NCI-H446 (cell line): Measurements from ENCODE around the gene FAM78A.

Source experiments
- DNase-seq, 2 experiments: peaks; one replicate each; lab custom pipeline; 2025; lab: John Stamatoyannopoulos, UW

FAM78A gene

GRCh38 chr9:131276094-131276888 is at the start of gene FAM78A:
TSS of gene FAM78A (minus strand) at chr9:131276510. CDS start at chr9:131276179, 331 bp downstream.
- DNase-seq: no peak

- DNase-seq: no peak
Measured at GRCh38 chr9:131324736-131325679, 48.7 kb upstream of the FAM78A start.

GRCh38 chr9:131323629-131324028 is 47.3 kb upstream of the FAM78A start:
- DNase-seq: no peak

GRCh38 chr9:131320031-131320685 is 43.8 kb upstream of the FAM78A start:
- DNase-seq: no peak

- no peak for DNase-seq
Measured at GRCh38 chr9:131319486-131319885, 43.2 kb upstream of the FAM78A start.

- DNase-seq: no peak
Measured at GRCh38 chr9:131318231-131319085, 42.1 kb upstream of the FAM78A start.

GRCh38 chr9:131312822-131313770 is 36.8 kb upstream of the FAM78A start:
- DNase-seq: no peak

GRCh38 chr9:131312246-131312645 is 35.9 kb upstream of the FAM78A start:
- no peak for DNase-seq

GRCh38 chr9:131310833-131311554 is 34.7 kb upstream of the FAM78A start:
- no peak for DNase-seq

GRCh38 chr9:131309530-131310276 is 33.4 kb upstream of the FAM78A start:
- no peak for DNase-seq

- DNase-seq: no peak
Measured at GRCh38 chr9:131308906-131309529, 32.7 kb upstream of the FAM78A start.

GRCh38 chr9:131308452-131308851 is 32.1 kb upstream of the FAM78A start:
- DNase-seq: no peak

- no peak for DNase-seq
Measured at GRCh38 chr9:131307974-131308373, 31.7 kb upstream of the FAM78A start.

- DNase-seq: no peak
Measured at GRCh38 chr9:131306397-131307004, 30.2 kb upstream of the FAM78A start.

GRCh38 chr9:131304676-131305355 is 28.5 kb upstream of the FAM78A start:
- DNase-seq: no peak

- DNase-seq: no peak
Measured at GRCh38 chr9:131303381-131304321, 27.3 kb upstream of the FAM78A start.
